NCI-H2029 treated with DMSO at 0.1 percent for 48 hours (cell line): ENCODE results near the gene SIPA1L3.
"Not testable (repeated sequence)": the region's sequence is repeated elsewhere in the genome, so short reads cannot be mapped to it uniquely, and the experiment has no call there.

ENCODE experiments used
- DNase-seq: peaks from one replicate; lab custom pipeline; 2025; lab: John Stamatoyannopoulos, UW

Gene SIPA1L3

DNA sequence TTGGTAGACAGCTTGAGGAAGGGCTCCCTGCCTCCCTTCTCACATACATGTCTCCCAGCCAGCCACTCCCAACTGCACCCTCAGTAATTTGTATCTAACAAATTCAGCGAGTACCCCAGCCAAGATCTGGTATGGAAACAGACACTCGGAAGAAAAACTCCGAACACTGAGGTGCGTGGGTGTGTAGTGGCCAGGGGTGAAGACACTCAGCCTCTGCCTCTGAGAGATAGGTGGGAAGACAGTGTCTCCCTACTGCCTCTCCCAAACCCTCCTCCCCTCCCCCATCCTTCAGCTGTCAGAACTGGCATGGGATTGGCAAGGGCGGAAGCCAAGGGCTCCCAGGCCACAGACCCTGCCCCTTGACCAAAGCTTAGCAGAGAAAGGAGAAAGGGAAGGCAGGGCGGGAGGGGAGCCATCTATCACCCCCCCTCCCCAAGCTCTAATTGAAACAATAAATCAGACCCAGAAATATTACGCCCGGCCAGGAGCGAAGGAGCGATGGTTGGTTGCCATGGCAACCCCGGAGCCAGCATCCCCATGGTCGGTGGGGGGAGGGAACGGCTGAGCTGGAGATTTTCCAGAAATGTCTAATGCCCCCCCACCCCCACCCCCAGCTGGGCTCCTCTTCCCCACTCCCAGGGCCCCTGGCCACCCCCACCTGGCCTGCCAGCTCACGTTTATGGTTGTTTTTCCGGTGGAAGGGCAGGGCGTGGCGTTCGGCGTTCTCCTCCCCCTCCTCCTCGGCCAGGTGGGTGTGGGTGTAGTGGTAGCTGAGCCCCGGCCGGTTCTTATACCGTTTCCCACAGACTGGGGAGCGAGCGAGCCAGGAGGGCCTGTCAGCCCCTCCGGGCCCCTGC is 310.0 kb downstream of the SIPA1L3 start:
- DNase-seq: no peak

DNA sequence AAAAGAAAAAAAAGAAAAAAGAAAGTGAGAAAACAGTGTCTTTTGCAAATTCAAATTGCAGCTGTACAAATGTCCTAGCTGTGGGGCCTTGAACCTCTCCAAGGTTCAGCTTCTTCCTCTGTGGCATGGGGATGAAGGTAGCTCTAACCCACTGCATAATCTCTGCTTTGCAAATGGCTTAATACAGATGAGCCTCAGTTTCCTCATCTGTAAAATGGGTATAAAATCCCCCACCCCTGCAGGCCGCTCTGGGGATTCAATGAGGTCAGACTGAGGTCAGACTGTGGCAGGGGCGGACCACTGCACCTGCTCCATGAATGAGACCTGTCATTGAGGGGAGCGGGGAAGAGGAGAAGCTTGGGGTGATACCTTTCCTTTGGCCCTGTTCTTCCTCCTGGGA is 311.2 kb downstream of the SIPA1L3 start:
- DNase-seq: no peak

DNA sequence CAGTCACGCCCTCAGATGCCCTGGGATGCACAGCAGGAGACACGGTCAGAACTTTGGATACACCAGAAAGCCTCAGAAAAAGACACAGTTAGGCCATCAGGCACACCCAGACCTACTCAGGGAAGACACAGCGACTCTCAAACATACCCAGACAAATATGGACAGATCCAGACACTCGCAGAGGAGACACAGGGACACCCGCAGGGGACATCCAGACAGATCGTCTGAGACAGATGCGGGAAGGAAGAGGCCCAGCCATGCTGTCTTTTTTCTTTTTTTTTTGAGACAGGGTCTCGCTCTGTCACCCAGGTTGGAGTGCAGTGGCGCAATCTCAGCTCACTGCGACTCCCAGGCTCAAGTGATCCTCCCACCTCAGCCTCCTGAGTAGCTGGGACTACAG is 312.2 kb downstream of the SIPA1L3 start:
- DNase-seq: no peak

DNA sequence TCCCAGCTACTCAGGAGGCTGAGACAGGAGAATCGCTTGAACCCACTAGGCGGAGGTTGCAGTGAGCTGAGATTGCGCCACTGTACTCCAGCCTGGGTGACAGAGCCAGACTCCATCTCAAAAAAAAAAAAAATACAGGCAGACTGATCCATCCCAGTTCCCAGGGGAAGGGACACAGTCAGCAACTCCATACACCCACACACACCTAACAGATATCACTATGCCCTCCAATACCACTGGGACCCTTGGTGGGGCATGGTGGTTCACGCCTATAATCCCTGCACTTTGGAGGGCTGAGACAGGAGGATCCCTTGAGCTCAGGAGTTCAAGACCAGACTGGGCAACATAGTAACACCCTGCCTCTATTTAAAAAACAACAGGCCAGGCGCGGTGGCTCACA is 314.4 kb downstream of the SIPA1L3 start:
- no peak for DNase-seq

DNA sequence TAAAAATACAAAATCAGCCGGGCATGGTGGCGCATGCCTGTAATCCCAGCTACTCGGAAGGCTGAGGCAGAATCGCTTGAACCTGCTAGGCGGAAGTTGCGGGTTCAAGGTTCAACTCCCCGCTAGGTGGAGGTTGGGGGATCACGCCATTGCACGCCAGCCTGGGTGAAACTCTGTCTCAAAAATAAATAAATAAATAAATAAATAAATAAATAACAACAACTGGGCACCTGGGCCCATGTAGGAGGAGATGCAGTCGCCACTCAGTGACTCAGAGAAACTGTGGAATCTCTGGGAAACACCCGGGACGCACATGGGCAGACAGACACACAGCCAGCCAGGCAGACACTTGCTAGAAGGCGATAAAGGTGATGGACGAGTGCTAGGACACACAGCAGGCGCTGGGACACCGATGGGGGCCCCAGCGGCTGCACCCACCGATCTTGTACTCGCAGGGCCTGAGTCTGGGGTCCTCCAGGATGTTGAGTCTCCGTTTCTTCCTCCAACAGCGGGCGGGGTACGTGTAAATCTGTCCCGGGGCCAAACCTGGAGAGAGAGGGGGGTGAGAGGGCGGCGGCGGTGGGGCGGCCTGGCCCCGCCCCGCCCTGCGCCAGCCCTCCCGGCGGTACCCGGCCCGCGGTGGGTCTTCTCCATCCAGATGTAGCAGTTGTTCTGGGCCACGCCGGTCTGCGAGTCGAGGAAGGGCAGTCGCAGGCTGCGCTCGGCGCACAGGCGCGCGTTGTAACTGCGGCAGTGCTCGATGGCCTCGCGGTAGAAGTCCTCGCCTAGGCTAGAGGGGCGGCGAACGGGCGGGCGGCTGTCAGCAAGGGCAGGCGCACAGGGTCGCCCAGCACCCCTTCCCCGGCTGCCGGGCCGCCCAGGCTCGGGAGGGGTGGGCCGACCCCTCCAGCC is 315.2 kb downstream of the SIPA1L3 start:
- DNase-seq: no peak

DNA sequence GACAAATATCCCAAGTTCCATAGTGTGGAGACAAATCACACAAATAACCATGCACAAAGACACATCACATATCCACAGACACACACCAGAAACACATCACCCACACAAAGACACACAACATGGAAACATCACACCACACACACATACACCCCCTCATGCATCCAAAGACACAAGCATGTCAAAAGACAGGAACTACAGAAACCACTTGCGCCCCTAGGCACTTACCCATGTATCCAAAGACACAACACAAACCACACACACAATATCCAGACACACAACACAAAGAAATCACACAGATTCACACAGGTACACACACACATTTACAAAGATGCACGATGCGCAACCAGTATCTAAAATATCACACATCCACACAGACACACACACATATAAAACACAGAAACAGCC is 316.1 kb downstream of the SIPA1L3 start:
- DNase-seq: no peak

DNA sequence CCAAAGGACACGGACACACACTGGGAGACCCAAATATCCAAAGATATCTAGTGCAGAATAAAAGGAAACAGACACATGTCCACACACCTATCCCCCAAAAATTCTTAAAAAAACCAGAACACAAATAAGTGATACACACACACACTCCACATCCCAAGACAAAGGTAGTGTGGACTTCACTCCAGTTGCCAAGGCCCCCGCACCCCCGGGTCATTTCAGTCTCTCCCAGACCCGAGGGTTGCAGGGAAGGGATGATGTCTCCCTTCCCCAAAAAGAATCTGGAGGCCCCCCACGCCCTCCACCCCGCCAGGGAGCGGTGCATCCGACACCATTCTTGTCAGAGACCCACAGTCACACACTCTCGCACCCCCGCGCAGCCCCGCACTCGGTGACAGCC is 316.6 kb downstream of the SIPA1L3 start:
- no peak for DNase-seq

DNA sequence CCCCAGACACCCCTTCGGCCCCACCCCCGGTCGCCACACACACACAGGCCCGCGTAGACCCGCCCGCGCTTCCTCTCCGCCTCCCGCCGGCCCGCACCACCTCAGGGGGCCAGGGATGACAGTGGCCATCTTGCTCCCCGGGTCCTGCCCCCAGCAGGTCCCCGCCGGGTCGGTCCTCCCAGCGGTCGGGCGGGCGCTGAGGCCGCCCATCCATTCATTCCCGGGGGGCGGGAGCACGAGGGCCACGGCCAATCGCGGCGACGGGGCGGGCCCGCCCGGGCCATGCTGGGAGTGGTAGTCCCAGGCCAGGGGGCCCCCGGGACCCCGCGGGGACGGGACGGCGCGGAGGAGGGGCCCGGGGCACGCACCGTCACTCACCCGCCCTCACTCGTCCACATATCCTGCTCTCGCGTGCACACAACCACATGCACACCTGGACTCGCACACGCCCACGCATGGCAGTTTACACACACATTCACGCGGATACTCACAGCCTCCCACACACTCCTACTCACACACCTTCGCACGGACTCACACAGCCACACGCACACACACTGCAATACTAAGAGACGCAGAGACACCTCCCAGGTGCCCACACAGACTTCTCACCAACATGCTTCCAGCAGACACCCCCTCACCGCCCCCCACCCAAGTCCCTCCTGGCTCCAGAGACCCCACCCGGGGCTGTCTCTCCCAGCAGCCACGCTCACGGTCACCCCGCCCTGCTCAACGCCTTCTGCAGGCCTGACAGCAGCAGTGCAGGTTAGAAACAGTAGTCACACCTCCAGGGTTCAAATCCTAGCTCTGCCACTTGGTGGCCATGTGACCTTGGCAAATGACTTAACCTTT is 317.2 kb downstream of the SIPA1L3 start, which contains the start of gene DPF1:
TSS of gene DPF1 (minus strand) at position 209 of the 849 bp plus-strand sequence. CDS start at position 129, 80 bp downstream.
- no peak for DNase-seq

DNA sequence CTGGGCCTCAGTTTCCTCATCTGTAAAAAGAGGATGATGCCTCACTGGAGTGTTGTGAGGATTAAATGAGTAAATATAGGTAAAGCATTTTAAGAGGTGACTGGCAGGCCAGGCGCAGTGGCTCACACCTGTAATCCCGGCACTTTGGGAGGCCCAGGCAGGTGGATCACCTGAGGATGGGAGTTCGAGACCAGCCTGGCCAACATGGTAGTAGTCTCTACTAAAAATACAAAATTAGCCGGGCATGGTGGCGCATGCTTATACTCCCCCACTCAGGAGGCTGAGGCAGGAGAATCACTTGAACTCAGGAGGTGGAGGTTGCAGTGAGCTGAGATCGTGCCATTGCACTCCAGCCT is 317.8 kb downstream of the SIPA1L3 start:
- not testable (repeated sequence) for DNase-seq

DNA sequence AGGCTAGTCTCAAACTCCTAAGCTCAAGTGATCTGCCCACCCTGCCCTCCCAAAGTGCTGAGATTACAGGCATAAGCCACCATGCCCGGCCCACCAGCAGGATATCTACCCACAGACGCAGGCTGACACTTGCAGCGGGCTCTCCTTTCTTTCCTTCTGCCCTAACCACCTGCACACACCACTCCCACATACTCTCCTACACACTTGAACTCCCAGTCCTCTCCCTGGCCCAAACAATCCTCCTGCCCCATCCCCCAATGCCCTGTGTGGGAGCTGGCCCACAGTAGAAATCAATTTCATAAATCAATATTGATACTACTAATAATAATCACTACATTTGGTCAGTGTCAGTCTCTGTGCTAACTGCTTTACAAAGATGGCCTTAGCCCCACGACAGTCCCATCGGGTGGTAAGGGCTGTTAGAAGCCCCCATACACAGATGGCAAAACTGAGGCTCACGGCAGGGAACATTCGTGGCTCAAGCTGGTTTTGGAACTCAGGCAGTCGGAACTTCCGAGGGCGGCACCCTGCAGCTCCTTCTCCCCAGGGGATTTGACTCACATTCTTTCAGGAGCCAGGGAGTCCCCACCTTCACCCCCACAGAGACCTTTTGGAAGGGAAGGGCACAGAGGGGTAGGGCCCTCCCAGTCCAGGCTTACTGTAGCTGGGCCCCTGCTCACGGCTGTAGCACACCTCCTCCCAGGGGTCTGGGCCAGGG is 320.4 kb downstream of the SIPA1L3 start:
- no peak for DNase-seq

DNA sequence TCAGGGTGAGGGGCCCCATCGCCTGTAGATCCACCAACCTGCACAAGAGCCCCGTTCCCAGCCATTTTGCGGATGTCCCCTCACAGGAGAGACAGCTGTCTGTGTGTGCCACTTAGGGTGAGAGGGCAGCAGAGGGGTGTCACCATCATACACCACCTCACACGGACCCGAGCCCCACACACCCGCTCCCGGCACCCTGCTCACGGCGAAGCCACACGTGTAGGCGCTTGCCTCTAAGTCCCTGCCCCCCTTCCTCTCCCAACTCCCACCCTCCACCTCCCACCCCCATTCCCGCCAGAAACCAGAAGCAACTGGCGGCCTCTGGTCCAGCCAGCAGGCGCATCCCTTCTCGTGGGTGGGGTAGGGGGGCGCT is 321.0 kb downstream of the SIPA1L3 start:
- no peak for DNase-seq

DNA sequence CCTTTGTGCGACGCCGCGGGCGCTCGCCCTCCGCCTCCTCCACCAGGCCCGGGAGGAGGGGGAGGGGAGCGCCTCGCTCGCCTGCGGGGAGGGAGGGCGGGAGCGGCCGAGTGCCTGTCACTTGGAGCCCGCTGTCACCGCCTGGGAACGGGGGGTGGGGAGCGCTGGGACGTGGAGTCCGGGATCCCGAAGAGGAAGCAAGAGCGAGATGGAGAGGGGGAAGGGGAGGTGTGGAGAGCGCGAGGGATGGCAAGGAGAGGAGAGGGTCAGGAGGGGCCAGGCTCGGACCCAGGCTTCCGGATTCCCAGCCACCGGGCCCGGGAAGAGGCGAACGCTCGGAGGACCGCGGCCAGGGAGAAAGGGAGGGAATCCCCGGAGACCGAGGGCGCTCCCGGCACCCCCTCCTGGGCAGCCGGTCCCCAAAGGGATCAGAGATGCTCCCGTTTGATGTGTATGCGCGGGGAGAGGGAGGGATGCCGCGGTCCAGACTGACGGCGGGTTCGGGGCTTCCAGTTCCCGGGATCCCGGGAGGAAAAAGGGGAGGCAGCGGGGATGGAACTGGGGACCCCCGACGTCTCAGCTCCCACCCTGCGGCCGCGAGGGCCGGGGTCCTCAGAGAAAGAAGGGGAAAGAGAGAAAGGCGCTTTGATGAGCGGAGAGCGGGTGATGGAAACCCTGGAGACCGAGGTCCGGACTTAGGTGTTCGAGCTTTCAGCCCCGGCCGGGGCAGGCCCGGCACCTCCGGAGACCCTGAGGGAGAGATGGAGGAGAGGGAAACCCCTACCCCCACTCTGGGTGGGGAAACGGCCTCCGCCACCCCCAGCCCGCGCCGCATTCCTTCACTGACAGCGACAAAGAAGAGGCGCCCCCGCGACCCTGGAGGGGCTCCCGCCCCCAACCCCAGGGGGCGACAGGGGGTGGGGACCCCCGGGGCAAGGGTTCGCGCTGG is 321.8 kb downstream of the SIPA1L3 start:
- DNase-seq: no peak

DNA sequence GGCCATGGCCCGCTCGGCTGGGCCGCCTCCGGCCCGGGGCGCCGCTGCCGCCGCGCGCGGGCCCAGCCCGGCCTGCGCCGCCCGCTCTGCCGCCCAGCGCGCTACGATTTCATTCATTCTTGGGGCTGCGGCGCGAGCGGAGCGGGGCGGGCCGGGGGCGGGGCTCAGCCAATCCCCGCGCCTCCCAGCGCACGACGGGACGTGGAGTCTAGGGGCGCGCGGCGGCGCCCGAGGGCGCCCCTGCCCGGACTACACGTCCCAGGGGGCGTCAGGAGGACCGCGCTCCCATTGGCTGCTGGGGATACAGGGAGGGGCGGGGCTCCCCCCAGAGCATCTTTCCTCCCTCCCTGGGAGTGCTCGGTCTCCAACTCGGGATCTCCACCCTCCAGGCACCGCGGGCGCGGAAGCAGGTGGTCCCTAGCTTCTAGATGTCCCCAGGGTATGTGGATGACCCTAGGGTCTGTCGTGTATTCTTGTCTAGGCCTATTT is 322.6 kb downstream of the SIPA1L3 start:
- DNase-seq: no peak

DNA sequence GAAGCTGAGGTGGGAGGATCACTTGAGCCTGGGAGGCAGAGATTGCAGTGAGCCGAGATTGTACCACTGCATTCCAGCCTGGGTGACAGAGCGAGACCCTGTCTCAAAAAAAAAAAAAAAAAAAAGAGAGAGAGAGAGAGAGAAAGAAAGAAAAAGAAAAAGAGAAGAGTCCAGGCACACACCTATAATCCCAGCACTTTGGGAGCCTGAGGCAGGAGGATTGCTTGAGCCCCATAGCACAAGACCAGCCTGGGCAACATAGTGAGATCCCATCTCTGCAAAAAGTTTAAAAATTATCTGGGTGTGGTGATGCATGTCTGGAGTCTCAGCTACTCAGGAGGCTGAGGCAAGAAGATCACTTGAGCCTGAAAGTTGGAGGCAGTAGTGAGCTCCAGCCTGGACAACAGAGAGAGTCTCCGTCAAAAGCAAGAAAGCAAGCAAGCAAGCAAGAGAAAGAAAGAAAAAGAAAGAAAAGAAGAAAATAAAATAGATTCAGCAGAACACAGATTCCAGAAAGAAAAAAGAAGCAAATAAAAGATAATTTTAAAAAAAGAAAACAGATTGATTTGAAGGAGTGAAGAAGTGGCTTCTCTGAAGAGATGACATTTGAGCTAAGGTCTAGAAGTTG is 323.6 kb downstream of the SIPA1L3 start:
- DNase-seq: not testable (repeated sequence)

DNA sequence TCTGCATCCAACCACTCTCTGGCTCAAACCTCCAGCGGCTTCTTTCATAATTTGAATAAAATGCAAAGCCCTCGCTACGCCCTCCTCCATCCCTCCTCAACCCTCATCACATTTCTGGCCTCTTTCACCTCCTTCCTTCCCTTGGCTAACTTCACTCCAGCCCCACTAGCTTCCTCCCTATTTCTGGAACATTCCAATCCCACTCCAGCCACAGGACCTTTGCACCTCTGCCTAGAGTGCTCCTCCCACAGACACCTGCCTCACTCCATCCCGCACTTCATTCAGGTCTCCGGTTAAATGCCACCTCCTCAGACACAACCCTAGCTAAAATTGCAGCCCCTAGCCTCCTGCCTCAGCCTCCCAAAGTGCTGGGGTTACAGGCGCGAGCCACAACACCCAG is 324.9 kb downstream of the SIPA1L3 start:
- DNase-seq: no peak

DNA sequence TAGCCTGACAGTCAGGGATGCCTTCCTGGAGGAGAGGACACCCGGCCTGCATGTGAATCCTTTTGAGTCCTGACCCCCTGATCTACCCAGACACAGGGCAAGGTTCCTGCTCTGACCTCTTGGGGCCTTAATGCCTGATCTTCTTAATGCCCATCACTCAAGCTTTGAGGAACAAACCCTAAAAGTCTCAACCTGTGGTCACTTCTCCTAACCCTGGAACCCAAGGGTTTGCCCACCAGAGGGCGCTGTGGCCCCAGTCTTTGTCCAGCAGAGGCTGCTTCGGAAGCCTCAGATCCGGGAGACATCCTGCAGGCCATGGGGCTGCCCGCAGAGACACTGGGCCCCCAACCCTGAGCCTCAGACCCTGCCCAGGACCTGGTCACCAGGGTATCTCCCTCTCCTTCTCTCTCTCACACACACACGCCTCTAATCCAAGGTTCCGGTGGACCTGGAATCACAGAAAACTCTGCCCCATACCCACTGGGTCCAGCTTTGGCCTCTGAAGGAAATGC is 326.8 kb downstream of the SIPA1L3 start:
- DNase-seq: peak; percentile 34

DNA sequence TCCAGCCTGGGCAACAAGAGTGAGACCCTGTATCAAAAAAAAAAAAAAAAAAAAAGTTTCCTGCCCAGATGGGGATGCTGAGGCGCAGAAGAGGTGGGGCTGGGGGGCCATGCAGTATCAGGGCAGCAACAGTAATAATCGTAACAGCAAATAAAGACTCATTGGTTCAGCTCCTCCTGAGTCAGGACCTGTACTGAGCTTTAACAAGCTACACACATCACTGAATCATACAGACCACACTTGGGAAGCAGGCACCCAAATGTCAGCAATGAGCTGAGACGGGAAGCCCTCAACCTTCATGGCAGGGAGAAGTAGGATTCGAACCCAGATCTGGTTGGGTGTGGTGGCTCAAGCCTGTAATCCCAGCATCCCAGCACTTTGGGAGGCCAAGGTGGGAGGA is 327.6 kb downstream of the SIPA1L3 start:
- no peak for DNase-seq

DNA sequence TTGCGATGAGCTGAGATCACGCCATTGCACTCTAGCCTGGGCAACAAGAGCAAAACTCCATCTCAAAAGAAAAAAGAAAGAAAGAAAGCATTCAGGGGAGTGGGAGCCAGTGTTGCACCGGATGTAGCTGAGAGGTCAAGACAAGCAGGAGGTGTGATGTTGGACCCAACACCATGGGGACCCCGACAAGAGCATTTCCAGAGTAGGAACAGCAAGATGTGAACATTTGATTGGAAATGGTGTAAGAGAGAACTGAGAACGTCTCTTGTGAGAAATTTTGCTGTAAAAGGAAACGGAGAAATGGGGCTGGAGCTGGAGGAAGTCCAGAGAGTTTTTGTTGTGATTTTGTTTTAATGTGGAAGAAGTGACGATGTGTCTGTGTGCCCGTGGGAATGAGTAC is 332.8 kb downstream of the SIPA1L3 start:
- no peak for DNase-seq

DNA sequence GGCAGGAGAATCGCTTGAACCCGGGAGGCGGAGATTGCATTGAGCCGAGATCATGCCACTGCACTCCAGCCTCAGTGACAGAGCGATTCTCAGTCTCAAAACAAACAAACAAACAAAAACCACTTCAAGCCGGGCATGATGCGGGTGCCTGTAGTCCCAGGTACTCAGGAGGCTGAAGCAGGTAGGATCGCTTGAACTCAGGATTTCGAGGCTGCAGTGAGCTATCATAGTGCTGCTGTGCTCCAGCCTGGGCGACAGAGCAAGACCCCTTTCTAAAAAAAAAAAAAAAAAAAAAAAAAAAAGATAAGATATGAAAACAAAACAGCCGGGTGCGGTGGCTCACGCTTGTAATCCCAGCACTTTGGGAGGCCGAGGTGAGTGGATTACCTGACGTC is 336.3 kb downstream of the SIPA1L3 start:
- no peak for DNase-seq
